Neural cell (in vitro differentiated cells): ENCODE measurements around the gene CCDC85C. TPM values are rescaled to one million over a fixed set of nuclear protein-coding genes. Genes with fewer than 3 reads are reported as not detected.

ENCODE experiments used
- H2AFZ ChIP-seq: fragments of 200-600, 300-800 bp; sonication (generic), shearing (Covaris generic); 2 replicates; pipeline ENCODE4 v1.6.0; 2014; ENCODE audit warnings: low read depth, mild to moderate bottlenecking, antibody characterized with exemption, low read length, moderate library complexity
- H3F3A ChIP-seq: fragments of 200-600 bp; shearing (Covaris generic); 2 replicates; pipeline ENCODE4 v1.6.1; 2016; ENCODE audit warnings: mild to moderate bottlenecking, moderate library complexity, mixed read lengths, antibody characterized with exemption, low read length; ENCODE audit not compliant: insufficient read depth, poor library complexity, severe bottlenecking
- H3K27ac ChIP-seq: fragments of 200-600, 300-800 bp; sonication (generic), shearing (Covaris generic); 2 replicates; pipeline ENCODE4 v1.5.1; 2014; ENCODE audit warnings: mild to moderate bottlenecking, low read length, moderate library complexity
- H3K27me3 ChIP-seq: fragments of 300-800, 200-600 bp; sonication (generic), shearing (Covaris generic); 2 replicates; pipeline ENCODE4 v1.6.0; 2014; ENCODE audit warnings: mild to moderate bottlenecking, low read depth, low read length, moderate library complexity; ENCODE audit not compliant: insufficient read depth
- H3K36me3 ChIP-seq: fragments of 300-800, 200-600 bp; sonication (generic), shearing (Covaris generic); 2 replicates; pipeline ENCODE4 v1.5.1; 2014; ENCODE audit warnings: mild to moderate bottlenecking, antibody characterized with exemption, low read length, moderate library complexity; ENCODE audit not compliant: insufficient read depth
- H3K4me2 ChIP-seq: fragments of 300-800, 200-600 bp; sonication (generic), shearing (Covaris generic); 2 replicates; pipeline ENCODE4 v1.6.0; 2014; ENCODE audit warnings: mild to moderate bottlenecking, low read length
- H3K4me3 ChIP-seq: fragments of 300-800, 200-600 bp; sonication (generic), shearing (Covaris generic); 2 replicates; pipeline ENCODE4 v1.5.1; 2014; ENCODE audit warnings: mild to moderate bottlenecking, low read length, moderate library complexity
- H3K79me2 ChIP-seq: fragments of 200-600 bp; shearing (Covaris generic); replicated peaks from 2 replicates; pipeline ENCODE4 v1.6.0; 2014; ENCODE audit warnings: mild to moderate bottlenecking, low read length, moderate library complexity; ENCODE audit not compliant: insufficient read depth
- H3K9ac ChIP-seq: fragments of 300-800, 200-600 bp; sonication (generic), shearing (Covaris generic); 2 replicates; pipeline ENCODE4 v1.6.1; 2016; ENCODE audit warnings: mild to moderate bottlenecking, low read length, mixed read lengths
- H3K9me2 ChIP-seq: fragments of 200-600 bp; shearing (Covaris generic); 2 replicates; pipeline ENCODE4 v1.6.1; 2016; ENCODE audit warnings: mild to moderate bottlenecking, low read length, mixed read lengths; ENCODE audit not compliant: insufficient read depth
- H3K9me3 ChIP-seq: fragments of 200-600, 300-800 bp; sonication (generic), shearing (Covaris generic); 2 replicates; pipeline ENCODE4 v1.6.1; 2016; ENCODE audit warnings: mild to moderate bottlenecking, mixed run types, low read length, moderate library complexity, mixed read lengths
- H4K20me1 ChIP-seq: fragments of 200-600 bp; shearing (Covaris generic); 2 replicates; pipeline ENCODE4 v1.6.1; 2016; ENCODE audit warnings: mild to moderate bottlenecking, mixed run types; ENCODE audit not compliant: insufficient read depth
- EP300 ChIP-seq: fragments of 450-650 bp; conservative IDR thresholded peaks from 2 replicates; pipeline ENCODE4 v1.6.1; 2014; ENCODE audit warnings: antibody characterized with exemption, mild to moderate bottlenecking, moderate library complexity; ENCODE audit not compliant: poor library complexity, severe bottlenecking
- EZH2 ChIP-seq: fragments of 200-600, 300-800 bp; shearing (Covaris generic), sonication (generic); IDR thresholded peaks from 2 replicates; pipeline ENCODE4 v1.6.1; 2014; ENCODE audit warnings: antibody characterized with exemption, low read length, borderline replicate concordance, mild to moderate bottlenecking; ENCODE audit not compliant: insufficient read depth, poor library complexity, severe bottlenecking
- MXI1 ChIP-seq: fragments of 450-650 bp; conservative IDR thresholded peaks from 2 replicates; pipeline ENCODE4 v1.6.1; 2014; ENCODE audit warnings: antibody characterized with exemption, mild to moderate bottlenecking; ENCODE audit not compliant: poor library complexity, severe bottlenecking
- POLR2AphosphoS5 ChIP-seq: IDR thresholded peaks from 2 replicates; pipeline ENCODE4 v1.6.1; 2012
- RAD21 ChIP-seq: fragments of 450-650 bp; conservative IDR thresholded peaks from 2 replicates; pipeline ENCODE4 v1.6.1; 2014; ENCODE audit warnings: antibody characterized with exemption, mild to moderate bottlenecking, moderate library complexity
- SMC3 ChIP-seq: fragments of 450-650 bp; conservative IDR thresholded peaks from 2 replicates; pipeline ENCODE4 v1.6.1; 2014; ENCODE audit warnings: antibody characterized with exemption, mild to moderate bottlenecking, moderate library complexity; ENCODE audit not compliant: poor library complexity
- TAF1 ChIP-seq: IDR thresholded peaks from 2 replicates; pipeline ENCODE4 v1.6.1; 2012; ENCODE audit warnings: low read depth
- polyA plus RNA-seq: library from polyadenylated mRNA; depleted of rRNA; stranded (reverse); fragments of >200 nt; gene quantifications from 2 replicates; pipeline ENCODE4 v1.2.3, GENCODE V29; 2014
- TF ChIP-seq, protein P1 (sequence below): fragments of 450-650 bp; IDR thresholded peaks from 2 replicates; pipeline ENCODE4 v1.5.1; 2014; ENCODE audit warnings: antibody characterized with exemption, mild to moderate bottlenecking, moderate library complexity; ENCODE audit not compliant: poor library complexity, severe bottlenecking
- TF ChIP-seq, protein P2 (sequence below): IDR thresholded peaks from 2 replicates; pipeline ENCODE4 v1.6.1; 2012; ENCODE audit warnings: borderline replicate concordance

Gene CCDC85C
- polyA plus RNA-seq, 1 donor from 2014 or later = 24.8 TPM

DNA sequence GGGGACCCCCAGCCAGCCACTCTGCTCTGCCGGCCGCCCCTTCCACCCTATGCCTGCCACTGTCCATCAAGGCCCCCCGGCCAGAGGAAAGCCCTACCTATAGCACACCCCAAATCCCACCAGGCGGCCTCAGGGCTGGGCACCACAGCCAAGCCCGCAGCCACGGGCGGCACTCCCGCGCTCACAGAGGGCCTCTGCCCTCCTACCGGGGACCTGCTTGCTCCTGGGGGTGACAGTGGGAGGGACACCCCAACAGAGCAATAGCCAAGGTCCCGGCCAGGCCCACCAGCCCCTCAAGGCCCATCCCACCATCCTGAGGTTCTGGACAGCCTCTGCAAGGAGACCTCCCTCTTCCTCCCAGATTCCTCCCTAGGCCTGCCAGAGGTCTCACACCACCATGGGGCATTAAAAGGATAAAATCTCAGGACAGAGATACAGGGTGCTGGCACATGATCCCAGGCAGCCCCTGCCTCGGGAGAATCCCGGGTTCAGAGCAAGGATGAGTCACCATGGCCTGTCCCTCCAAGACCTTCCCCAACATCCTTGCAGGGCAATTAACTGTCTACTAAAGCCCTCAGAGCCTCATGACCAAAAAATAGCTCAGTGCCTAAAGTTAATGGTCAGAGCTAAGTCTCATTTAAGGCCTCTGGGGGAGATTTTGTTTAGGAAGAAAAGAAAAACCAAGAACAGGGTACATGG lies 17.1 kb downstream of the CCDC85C start:
- Histone ChIP-seq H3K27ac (no peak overlapping the region), H3F3A (no peaks in the 10 kb centered on the region), H3K36me3 (no peaks in the 10 kb centered on the region), H4K20me1 (no peaks in the 10 kb centered on the region), H3K9me3 (no peaks in the 10 kb centered on the region), H3K9me2 (no peaks in the 10 kb centered on the region), H3K4me3 (no peak overlapping the region), H3K9ac (no peak overlapping the region), H3K4me2 (no peak overlapping the region), H3K27me3 (no peaks in the 10 kb centered on the region), H2AFZ (no peak overlapping the region), H3K79me2 (peaks cover 10% of the 10 kb centered on the region)
- TF ChIP-seq, protein P1, sequence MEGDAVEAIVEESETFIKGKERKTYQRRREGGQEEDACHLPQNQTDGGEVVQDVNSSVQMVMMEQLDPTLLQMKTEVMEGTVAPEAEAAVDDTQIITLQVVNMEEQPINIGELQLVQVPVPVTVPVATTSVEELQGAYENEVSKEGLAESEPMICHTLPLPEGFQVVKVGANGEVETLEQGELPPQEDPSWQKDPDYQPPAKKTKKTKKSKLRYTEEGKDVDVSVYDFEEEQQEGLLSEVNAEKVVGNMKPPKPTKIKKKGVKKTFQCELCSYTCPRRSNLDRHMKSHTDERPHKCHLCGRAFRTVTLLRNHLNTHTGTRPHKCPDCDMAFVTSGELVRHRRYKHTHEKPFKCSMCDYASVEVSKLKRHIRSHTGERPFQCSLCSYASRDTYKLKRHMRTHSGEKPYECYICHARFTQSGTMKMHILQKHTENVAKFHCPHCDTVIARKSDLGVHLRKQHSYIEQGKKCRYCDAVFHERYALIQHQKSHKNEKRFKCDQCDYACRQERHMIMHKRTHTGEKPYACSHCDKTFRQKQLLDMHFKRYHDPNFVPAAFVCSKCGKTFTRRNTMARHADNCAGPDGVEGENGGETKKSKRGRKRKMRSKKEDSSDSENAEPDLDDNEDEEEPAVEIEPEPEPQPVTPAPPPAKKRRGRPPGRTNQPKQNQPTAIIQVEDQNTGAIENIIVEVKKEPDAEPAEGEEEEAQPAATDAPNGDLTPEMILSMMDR = no peak
- TF ChIP-seq MXI1 = no peak
- TF ChIP-seq POLR2AphosphoS5 = no peak
- no peak for TF ChIP-seq TAF1
- no peak for TF ChIP-seq EP300
- no peak for TF ChIP-seq EZH2
- no peak for TF ChIP-seq SMC3
- TF ChIP-seq, protein P2, sequence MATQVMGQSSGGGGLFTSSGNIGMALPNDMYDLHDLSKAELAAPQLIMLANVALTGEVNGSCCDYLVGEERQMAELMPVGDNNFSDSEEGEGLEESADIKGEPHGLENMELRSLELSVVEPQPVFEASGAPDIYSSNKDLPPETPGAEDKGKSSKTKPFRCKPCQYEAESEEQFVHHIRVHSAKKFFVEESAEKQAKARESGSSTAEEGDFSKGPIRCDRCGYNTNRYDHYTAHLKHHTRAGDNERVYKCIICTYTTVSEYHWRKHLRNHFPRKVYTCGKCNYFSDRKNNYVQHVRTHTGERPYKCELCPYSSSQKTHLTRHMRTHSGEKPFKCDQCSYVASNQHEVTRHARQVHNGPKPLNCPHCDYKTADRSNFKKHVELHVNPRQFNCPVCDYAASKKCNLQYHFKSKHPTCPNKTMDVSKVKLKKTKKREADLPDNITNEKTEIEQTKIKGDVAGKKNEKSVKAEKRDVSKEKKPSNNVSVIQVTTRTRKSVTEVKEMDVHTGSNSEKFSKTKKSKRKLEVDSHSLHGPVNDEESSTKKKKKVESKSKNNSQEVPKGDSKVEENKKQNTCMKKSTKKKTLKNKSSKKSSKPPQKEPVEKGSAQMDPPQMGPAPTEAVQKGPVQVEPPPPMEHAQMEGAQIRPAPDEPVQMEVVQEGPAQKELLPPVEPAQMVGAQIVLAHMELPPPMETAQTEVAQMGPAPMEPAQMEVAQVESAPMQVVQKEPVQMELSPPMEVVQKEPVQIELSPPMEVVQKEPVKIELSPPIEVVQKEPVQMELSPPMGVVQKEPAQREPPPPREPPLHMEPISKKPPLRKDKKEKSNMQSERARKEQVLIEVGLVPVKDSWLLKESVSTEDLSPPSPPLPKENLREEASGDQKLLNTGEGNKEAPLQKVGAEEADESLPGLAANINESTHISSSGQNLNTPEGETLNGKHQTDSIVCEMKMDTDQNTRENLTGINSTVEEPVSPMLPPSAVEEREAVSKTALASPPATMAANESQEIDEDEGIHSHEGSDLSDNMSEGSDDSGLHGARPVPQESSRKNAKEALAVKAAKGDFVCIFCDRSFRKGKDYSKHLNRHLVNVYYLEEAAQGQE = no peak
- TF ChIP-seq RAD21 = no peak

DNA sequence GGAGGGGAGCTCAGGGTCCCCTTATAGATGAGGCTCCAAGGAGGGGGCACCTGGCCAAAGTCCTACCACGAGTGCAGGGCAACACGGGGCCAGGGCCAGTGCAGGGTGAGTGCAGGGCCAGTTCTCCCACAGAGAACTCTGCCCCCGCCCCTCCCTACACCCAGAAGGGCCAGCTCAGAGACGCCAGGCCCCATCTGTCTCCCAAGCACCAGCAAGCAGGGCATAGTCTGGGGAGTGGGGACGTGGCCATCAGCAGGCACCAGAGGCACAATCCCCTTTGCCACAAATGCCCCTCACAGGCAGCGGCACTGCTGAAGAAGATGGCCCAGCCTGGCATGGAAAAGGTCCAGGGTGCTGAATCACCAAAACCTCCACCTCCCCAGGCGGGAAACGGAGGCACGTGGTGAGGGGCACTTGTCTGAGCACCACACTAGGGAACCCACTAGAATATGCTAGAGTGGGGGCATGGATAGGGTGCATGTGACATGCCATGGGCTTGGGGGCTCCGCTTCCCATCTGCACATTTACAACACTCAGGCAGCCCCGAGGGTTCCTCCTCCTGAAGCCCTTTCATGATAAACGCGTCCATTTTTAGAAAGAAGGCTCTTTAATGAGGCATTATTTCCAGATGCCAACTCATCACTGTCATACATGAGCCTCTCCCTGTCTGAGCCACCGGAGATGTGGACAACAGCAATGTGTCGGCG lies 17.8 kb downstream of the CCDC85C start:
- H3K9me3 ChIP-seq = no peaks in the 10 kb centered on the region
- no peak overlapping the region for H3K4me3 ChIP-seq
- no peak overlapping the region for H3K27ac ChIP-seq
- H2AFZ ChIP-seq = no peak overlapping the region
- TF ChIP-seq EZH2 (no peak), TAF1 (no peak)
- H3K27me3 ChIP-seq = no peaks in the 10 kb centered on the region
- H3K79me2 ChIP-seq = peaks cover 10% of the 10 kb centered on the region
- H4K20me1 ChIP-seq = no peaks in the 10 kb centered on the region
- H3K9me2 ChIP-seq = no peaks in the 10 kb centered on the region
- no peak overlapping the region for H3K9ac ChIP-seq
- H3K4me2 ChIP-seq = no peak overlapping the region
- H3K36me3 ChIP-seq = no peaks in the 10 kb centered on the region
- H3F3A ChIP-seq = no peaks in the 10 kb centered on the region
